MM.1S (cell line): ENCODE data around the gene ANKRD10.

Experiments
- EZH2 ChIP-seq: fragments of 300-600 bp; sonication (generic); optimal IDR thresholded peaks from 2 replicates; pipeline ENCODE3; 2017; ENCODE audit warnings: low read depth, mild to moderate bottlenecking, antibody characterized with exemption, low read length, mixed read lengths
- TF ChIP-seq, protein P1 (sequence below): fragments of 300-600 bp; sonication (generic); IDR thresholded peaks from 2 replicates; pipeline ENCODE4 v1.5.1; 2016; ENCODE audit warnings: antibody characterized with exemption, low read length, mixed read lengths

- TF ChIP-seq, protein P1, sequence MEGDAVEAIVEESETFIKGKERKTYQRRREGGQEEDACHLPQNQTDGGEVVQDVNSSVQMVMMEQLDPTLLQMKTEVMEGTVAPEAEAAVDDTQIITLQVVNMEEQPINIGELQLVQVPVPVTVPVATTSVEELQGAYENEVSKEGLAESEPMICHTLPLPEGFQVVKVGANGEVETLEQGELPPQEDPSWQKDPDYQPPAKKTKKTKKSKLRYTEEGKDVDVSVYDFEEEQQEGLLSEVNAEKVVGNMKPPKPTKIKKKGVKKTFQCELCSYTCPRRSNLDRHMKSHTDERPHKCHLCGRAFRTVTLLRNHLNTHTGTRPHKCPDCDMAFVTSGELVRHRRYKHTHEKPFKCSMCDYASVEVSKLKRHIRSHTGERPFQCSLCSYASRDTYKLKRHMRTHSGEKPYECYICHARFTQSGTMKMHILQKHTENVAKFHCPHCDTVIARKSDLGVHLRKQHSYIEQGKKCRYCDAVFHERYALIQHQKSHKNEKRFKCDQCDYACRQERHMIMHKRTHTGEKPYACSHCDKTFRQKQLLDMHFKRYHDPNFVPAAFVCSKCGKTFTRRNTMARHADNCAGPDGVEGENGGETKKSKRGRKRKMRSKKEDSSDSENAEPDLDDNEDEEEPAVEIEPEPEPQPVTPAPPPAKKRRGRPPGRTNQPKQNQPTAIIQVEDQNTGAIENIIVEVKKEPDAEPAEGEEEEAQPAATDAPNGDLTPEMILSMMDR, result no peak
- no peak for TF ChIP-seq EZH2
Measured at GRCh38 chr13:110923777-110924638, 9.1 kb upstream of the ANKRD10 start.
